ENCODE results near the gene YPEL2.

The YPEL2 gene

DNA sequence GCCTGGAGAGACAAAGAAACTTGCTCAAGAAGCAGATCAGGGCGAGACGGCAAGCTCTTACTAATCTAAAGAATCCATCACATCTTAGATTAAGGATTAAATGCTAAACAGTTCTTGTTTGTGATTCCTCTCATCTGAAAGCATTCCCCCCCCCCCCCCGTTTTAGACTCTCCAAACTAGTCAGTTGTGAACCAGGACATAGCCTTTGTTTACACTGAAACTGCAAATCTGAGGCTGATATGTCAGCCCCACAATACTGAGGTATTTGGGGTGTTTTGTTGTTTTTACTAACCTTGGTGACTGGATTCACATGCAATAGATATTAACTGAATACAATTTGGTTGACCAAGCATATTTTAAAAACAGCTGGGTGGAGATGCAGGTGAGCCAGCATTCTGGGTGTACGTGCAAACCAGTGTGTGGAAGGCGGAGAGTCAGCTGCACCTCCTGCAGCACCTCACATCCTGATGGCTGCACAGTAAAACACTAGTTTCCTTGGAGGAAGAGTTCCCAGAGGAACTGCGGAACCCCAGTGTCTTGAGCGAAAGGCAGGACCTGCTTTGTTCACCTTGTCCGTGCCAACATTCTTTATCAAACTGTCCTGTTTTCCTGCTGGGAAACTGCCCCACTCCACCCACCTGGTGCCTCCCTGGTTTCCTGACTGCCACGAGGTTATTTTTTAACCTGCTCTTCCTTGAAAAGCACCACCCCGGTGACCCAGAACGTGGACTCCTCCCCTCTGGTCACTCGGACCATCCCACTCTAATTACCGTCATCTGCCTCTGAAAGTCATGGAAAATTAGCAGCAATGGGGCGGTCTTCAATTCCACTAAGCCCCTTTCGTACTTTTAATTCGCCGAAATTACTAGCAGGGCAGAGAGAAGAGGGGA is 1.2 kb upstream of the YPEL2 start:
- no peak for DNase-seq

DNA sequence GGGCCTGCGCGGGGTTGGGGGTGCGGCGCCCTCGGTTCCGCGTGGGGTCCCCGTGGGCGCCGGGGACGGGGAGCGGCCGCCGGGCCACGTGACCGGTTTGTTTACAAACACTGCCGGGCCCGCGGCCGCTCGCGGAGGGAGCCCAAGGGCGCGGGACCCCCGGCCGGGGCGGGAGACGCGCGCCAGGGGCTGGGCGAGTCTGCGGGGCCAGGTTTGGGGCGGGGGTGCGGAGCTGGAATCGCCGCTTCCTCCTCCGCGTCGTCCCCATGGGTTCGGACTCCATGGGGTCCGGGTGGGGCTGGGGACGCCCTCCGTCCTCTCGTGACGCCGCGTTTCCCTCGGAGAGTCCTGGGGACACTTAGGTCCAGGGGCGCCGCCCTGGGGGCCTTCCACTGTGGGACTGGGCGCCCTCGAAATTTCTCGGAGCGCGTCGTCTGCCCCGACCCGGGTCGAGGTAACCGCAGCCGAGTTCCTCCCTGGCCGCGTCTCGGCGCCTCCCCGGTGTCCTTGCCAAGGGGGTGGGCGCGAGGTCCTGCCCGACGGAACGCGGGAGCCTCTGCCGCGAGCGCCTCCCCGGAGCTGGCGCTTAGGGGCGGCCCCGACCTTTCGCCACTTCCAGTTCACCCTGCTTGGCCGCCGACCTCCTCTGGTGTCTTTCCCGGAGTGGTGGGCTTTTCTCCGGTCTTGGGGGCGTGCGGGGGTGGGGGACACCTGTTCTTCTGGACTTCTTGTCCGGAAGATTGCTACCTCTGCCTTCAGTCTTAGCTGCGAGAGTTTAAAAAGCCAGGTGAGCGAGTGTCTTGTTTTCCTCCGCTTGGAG is 684 bp downstream of the YPEL2 start:
- peak; percentile 77 for DNase-seq

DNA sequence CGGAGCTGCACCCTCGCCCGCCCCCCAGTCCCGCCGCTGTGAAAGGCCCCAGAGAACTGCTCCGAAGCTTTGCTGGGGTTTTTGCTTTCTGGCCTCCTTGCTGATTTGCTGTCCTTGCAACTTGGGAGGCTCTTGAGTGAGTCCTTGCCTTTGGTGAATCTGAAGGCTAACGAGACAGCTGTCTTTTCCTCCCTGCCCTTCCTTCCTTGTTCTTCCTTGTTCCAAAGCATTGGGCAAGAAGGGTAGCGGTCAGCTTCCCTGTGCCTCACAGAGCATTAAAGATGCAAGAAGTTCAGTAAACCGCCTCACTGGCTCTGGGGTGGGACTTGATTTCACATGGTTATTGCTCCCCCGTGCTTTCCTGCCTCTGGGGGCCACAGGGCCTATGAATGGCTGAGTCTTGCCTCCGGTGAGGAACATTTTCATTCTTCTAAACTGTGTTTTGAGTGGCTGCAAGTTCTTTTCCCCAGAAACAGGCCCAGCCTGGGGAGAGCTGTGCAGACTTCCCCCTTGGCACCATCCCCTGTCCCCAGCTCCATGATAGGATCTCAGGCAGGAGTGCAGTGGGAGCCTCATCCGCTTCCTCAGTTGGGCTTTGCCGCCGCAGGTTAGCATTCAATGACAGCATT is 1.4 kb downstream of the YPEL2 start:
- no peak for DNase-seq

DNA sequence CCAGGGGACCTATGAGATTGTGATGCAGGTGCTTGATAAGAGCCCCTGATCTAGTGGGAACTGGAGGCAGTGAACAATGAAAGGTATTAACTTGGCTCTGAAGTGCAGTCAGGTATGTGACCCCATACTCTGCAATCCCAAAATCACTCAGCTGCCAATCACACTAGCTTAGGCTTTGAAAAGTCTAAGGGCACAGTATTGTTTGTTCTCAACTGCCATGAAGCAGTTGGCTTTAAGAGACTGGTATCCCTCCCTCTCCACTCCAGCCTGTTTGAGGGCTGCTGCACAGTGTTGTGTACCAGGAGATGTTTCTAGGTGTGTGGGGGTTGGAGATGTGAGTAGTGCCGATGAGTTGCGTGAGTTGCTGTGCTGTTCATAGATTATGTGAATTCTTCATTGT is 2.4 kb downstream of the YPEL2 start:
- no peak for DNase-seq

DNA sequence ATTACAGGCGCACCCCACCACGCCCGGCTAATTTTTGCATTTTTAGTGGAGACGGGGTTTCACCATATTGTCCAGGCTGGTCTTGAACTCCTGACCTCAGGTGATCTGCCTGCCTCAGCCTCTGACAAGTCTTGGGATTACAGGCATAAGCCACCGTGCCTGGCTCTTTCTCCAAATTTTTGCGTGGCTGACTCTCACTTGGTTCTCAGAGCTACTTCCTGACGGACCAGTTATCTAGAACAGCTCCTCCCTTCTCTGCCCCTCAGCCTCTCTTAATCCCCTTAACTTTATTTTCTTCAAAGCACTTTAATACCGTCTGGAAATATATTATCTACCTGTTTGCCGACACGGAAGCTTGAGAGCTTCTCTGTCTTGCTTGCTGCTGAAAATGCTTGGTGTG is 4.2 kb downstream of the YPEL2 start:
- no peak for DNase-seq

DNA sequence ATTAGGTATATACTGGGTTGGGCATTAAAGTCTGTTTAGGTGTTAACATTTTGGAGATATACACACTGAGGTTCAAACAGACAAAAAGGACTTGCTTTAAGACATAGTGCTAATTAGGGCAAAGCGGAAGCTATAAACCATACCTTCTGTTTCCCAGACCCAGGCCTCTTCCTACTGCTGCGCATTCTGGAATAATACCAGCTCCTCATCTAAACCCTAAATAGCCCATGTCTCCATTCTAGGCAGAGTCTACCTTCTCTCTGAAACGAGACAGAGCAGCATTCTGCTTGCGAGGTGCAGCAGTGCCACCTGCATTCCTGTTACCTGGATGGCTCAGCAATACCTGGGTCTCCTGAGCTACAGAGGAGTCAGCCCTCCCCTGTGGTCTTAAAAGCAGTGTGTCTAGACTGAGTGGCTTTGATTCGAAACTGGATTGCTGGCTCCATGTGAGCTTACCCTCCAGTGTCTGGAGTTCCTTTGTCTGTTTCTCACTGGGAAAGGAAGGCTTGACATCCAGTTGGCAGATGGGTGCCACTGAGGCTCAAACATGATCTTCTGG is 6.4 kb downstream of the YPEL2 start:
- DNase-seq: no peak

DNA sequence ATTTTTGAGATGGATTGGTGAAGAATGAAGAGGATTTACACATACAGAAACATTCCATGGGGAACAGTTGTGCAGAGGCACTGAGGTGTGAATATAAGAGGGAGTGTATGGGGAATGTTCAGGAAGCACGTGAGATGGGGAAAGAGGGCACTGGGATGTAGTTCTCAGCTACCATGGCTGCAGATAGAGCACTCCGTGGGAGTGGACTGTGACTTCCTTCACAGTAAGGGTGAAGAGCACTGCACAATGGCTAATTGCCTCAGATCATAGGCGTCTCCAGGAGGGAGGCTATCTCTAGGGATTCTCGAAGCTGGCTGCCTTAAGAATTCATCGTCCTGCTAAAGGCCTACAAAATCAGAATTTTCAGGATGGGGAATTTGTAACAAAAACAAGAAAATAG is 7.0 kb downstream of the YPEL2 start:
- no peak for DNase-seq

DNA sequence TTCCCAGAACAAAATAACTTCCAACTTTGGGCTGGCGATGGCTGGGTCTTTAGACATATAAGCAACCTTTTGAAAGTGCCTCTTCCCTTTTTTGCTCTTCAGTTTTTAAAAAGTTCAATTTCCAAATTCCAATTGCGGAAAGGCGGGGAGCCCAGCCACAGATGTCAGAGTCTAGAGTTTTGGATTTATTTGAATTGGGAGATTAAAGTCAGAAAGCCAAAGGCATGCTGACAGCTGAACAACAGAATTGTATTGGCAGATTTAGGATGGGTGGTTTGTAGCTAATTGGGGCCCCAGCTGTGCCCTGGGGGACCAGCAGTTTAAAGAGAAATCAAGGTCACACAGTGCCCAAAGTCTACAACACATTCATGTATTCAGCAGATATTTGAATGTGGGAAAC is 10.5 kb downstream of the YPEL2 start:
- DNase-seq: no peak

DNA sequence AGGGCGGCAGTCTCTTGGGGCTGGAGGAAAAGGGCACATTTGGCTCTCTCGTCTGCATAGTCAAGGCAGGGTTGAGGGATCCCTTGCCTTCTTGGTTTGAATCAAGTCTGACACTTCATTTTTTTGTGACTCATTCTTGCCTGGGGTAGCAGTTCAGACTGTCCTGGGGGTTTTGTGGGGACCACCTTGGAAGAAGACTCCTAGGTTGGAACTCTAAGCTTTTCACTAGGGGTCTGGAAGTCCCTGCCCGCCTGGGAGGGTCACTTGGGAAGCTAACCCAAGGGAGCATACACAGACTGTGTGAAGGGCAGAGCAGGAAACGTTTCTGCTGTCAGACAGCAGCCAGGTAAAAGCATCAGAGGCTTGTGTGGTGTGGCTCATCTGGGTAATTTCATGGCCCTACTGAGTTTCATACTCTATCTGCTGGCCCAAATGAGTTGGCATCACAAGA is 11.3 kb downstream of the YPEL2 start:
- peak; percentile 83 for DNase-seq

DNA sequence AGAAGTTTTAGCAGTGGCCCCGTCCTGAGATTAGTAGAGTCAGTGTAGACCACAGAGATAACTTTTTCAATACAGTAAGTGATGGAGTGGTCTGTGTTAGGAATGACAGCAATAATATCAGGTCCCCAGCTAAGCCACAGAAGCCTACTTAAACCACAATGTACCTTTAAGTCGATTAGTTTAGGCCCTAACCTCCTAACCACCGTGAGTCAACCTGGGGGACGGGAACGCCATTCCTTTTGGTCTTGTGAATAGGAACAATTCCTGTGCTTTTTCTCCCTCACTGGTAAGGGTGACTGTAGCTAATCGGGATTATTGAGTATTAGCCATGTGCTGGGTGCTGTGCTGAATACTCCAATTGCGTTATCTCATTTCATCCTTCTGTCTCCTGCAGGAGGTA is 14.0 kb downstream of the YPEL2 start:
- DNase-seq: no peak

DNA sequence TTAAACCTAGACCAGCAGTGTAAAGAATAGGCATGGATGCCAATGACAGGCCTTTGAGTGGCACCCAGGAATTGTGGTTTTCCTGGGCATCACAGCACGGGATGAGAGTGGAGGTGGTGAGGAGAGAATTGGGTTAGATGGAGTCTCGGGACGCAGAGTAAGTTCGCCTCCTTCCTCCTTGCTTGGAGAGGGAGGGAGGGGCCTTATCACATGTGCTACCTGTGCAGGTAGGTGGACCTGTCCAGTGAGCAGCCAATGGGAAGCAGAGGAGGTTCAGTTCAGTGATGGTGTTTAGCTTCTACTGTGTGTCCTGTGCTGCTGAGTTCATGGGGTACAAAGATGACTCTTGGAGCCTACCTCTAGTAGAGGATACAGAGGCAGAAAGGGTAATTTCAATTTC is 14.9 kb downstream of the YPEL2 start:
- DNase-seq: no peak

DNA sequence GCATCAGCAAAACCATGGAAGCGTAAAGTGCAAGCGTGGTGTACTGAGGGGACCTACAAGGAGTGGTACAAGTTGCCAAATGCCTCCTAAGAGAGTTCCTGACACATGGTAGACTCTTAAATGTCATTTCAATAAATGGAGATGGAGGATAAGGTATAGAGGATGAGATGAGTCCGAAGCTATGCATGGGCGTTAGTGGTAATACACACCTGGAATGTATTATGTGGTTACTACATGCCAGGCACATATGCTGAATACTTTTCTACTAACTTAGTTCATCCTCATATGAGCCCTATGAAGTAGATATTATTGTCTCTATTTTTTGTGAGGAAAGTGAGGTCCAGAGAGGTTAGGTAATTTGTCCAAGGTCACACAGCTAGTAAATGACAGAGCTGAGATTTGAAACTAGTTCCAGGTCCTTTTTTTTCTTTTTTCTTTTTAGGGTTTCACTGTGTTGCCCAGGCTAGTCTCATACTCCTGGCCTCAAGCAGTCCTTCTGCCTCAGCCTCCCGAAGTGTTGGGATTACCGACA is 15.5 kb downstream of the YPEL2 start:
- DNase-seq: no peak

DNA sequence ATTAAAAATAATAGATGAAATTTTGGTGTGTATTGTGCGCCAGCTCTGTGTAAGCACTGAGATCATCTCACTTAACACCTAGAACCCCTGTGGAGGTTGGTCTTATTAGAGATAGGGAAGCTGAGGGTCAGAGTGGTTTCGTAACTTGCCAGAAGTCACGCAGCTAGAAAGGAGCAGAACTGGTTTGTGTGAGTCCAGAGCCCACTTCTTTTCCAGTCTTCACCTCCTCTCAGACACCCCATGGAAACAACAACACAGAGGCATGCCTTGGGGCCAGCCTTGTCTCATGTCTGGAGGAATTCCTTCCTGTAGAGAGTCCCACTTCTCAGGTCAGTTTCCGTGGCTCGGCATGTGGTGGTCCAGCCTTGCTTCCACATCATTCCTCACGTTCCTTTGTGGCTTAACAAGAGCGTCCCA is 16.5 kb downstream of the YPEL2 start:
- DNase-seq: no peak

DNA sequence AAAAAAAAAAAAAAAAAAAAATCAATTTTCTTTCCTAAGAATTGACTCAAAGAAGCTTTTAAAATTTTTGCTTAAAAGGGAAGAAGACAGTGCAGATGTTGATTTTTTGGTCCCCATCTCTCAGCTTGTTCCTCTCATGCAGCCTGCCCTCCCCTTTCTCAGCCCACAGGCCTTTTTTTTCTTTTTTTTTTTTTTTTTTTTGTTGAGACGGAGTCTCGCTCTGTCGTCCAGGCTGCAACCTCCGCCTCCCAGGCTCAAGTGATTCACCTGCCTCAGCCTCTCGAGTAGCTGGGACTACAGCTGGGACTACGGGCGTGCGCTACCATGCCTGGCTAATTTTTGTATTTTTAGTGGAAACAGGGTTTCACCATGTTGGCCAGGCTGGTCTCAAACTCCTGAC is 17.7 kb downstream of the YPEL2 start:
- DNase-seq: no peak

DNA sequence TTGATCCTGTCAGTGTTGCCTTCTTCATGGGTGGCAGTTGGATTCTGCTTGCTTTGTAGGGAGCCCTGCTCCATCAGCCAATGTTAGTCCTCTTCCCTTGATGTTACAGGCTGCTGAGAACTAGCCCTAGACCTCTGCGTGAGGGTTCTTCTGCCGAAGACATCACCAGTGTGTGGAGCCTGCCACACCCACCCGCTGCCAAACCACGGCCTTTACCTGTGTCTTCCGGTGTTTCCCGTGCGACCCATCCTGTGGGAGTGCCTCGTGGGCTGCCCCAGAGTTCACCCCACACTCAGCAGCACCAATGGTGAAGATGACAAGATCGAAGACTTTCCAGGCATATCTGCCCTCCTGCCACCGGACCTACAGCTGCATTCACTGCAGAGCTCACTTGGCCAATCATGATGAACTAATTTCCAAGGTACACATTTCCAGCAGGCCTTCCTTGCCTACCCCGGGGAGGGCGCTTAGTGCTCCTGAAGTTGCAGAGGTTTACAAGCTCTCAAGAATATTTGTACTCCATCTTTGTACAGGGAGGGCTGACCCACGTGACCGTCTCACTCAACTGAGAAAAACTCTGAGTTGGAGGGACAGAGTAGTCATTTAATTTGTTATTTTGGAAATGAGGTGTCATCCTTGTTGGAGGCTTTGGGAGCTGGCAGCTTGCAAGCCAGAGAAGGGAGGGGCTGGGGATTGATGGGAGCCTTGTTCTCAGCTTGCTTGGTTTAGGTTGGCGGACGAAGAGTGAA is 21.8 kb downstream of the YPEL2 start:
- DNase-seq: no peak

DNA sequence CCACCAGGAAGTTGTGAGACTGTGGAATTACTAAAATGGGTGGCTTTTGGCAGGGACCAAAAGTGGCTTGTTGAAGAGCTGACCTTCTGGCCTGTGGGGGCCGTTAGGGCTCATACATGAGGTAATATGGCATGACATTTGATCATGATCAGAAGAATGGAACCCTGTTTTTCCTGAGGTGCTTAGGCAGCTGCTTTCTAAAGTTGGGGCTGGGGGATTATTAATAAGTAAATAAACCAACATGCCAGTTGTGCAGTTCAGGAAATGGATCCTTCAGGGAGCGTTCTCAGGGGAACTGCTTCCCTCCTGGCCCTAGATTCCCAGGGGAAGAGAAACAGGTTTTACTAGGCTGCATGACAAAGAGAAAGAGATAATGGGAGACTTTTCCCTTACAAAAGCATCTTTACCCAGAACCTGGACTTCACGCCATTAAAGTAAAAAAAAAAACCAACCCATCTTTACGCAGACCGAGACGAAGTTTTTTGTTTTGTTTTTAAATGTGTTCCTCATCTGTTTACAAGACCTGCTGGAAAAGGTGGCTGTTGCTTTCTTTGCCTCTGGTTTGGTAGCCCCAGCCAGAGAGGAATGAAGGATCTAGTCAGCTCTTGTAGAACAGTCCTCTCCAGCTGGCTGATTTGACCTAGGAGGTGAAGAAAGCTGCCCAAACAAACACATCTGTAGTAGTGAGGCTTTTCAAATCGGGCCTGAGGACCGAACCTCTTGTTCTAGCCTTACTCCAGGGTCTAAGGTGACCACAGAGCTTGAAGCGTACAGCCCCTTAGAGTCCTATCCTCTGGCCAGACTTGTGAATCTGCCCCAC is 22.7 kb downstream of the YPEL2 start:
- no peak for DNase-seq

DNA sequence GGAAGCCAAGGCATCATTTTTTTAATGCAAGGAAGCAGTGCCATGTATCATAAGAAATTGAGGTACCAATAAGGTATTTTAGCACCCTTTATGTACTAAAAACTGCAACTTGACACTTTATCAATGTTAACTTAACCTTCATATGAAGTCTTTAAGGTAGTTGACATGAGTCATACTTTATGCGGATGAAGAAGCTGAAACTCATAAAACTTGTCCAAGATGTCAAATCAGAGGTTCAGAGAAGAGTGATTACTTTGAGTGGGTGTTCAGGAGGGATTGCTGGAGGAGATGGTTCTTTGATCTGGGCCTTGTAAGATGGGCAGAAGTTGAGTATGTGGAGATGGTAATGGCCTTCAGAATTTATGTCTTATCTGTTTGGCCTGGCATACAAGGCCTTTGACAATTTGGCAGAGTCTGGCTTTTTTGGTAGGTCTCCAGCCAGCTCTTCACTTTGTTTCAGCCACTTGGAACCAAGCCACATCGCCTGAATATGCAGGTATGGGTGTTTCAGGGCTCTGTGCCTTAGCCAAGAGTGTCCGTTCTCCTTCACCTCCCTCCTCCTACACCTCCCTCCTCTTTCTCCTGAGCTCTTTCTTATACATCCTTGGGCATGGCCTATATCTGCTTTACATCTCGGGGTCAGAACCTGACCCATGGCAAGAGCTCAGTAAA is 23.7 kb downstream of the YPEL2 start:
- DNase-seq: no peak

DNA sequence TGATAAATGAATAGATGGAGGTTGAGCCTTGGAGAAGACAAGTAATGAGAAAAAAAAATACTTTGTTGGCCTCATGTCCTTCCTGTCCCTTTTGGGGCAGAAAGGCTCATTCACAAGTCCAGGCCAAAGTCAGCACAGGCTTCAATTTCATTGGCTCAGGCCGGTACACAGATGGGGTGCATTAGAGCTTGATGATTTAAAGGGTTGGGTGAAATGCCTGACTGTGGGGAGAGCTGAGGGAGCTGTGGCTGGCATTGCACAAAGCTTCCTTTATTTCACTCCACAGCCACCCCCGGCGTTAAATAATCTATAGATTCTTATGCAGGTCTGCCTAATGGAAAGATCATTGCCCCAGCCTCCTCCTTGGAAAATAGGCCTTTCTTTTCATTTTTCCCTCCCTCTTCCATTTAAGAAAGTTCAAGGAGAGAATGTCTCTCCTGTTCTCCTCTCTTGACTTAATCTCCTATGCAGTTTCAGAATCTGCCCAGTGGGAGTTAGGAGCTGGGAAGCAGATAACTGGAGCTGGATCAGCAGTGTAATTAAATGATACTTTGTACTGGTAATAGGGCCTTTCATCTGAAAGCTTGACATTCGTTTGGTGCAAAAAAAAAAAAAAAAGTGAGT is 24.4 kb downstream of the YPEL2 start:
- no peak for DNase-seq

DNA sequence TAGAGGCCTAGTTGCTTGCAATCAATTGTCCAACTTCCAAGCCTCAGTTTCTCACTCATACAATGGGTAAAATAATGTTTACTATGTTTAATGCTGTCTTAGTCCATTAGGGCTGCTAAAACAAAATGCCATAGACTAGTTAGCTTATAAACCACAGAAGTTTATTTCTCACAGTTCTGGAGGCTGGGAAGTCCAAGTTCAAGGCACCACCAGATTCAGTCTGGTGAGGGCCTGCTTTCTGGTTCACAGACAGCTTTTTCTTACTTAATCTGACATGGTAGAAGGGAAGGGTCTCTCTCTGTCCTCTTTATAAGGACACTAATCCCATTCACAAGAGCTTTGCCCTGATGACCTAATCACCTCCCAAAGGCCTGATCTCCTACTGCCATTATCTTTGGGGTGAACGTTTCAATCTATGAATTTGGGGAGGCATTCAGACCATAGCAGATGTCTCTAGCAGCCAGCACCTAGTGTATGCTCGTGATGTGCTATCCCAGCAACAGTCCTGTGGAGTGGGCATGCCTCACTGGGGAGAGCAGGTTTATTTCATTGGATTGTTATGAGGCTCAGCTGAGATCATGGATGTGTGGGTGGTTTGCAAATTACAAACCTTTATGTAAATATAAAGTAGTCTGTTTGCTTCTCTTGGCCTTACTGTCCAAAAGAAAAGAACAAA is 25.2 kb downstream of the YPEL2 start:
- no peak for DNase-seq

DNA sequence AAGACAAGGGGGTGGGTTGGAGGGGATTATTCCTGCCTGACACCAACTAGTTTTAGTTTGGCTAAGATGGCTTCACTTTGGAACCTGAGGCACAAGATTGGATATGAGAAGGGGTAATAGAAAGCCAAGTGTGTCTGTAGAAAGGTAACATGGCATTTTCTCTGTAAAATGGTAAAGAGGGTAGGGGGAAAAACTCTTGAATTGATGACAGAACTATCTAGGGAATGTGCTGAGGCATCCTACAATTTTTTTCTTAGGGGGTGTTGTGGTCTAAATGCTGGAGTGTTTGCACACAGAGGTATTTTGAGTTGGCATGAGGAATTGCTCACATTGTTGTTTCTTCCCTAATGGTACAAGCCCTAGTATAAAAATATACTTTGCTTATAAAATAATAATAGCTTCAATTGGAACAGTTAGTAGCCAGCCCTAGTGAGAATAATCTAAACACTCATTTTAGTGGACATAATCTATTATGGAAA is 25.8 kb downstream of the YPEL2 start:
- no peak for DNase-seq
